COR-L47 (cell line): ENCODE results near the gene HDLBP.

ENCODE experiments used
- DNase-seq: peaks from one replicate; lab custom pipeline; 2025; lab: John Stamatoyannopoulos, UW

The HDLBP gene

DNA sequence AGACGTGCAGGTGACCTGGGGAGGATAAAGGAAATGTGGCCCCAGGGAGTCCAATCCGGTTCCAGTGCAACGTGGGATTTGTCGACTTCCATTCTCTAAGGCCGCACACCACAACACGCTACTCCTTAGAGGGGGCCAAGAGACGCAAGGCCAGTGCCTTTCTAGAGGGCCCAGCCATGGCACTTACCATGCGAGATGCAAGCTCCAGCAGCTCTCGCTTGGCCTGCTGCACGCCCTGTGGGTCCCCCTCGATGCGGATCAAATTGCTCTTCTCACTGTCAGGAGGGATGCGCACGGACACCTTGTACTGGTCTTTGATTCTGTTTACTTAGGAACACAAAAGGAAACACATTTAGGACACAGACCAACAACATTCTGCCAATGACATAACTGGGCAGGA lies 65.8 kb downstream of the HDLBP start:
- no peak for DNase-seq

DNA sequence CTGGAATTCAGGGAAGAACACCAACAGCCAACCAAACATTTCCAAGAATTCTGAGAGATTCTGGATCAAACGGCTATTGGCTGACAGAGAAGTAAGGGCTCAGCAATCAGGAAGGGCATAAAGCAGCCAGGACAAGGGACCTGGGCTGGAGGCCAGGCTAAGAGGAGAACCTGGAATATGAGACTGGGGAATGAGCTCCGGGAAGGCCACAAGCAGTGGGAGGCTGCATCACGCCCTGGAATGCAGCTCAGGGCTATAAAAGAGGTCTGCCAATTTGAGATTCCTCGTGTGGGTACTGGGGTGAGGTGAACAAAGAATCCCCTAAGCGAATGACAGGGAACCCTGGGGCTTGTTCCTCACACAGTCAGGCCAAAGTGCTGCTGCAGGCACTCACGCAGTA lies 66.6 kb downstream of the HDLBP start:
- no peak for DNase-seq

DNA sequence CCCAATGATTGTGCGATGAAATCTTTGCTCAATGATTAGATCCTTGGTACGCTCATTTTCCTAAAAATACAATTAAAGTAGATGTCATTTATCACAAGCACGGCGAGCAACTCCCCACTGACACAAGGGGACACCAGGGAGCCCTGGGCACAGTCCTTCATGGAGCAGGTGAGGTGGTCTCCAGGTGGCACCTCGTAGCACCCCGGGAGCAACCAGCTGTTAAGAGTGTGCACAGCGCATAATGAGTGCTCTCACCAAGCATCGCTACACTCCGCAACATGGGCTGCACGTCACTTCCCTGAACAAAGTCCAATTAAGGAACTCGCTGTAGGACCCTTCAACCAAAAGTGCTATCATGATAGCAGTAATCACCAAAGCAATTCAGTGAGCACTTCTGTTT lies 67.2 kb downstream of the HDLBP start:
- no peak for DNase-seq

DNA sequence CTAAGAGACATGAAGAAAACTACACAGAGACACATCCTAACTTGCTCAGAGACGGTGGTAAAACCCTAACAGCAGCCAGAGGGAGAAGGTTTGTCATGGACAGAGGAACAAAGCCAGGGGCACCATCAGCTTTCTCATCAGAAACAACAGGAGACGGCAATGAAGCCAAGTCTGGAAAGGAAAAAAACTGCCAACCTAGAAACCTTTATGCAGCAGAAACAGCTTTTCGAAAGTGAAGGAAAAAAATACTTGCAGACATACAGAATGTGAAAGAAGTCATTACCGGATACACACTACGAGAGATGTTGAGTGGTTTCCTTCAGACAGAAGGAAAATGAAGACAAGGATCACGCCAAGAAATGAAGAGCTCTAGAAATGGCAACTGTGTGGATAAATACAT lies 71.1 kb downstream of the HDLBP start:
- DNase-seq = no peak

DNA sequence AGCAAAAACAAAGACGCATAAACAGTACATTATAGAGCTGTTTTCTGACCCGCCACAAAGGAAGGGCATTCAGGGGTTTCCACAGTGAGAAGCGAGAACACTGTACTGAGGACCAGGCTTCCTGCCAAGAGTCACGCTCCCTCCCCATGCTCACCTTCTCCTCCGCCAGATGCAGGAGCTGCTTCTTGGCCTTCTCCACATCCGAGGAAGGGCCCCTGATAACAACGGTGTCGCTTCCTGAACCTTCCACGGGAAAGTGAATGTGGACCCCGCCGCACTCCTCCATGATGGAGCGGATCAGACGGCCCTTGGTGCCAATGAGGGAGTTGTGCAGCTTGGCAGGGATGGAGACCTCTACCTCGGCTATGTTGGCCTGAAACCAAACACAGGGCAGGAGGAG lies 73.2 kb downstream of the HDLBP start:
- no peak for DNase-seq

DNA sequence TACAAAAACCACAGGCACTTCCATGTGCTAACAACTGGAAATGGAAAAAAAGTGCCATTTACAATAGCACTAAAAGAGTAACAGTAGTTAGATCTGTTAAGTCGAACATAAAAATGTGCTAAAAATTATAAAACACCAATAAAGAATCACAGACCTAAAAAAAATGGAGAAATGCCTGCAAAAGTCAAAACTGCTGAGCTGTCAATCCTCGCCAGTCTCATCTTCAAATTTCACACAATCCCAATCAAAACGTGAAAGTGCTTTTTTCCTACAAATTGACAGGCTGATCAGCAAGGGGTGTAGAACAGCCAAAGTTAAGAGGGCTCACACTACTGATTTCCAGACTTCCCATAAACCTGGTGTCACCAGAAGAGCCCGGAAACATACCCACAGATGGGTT lies 73.8 kb downstream of the HDLBP start:
- no peak for DNase-seq

DNA sequence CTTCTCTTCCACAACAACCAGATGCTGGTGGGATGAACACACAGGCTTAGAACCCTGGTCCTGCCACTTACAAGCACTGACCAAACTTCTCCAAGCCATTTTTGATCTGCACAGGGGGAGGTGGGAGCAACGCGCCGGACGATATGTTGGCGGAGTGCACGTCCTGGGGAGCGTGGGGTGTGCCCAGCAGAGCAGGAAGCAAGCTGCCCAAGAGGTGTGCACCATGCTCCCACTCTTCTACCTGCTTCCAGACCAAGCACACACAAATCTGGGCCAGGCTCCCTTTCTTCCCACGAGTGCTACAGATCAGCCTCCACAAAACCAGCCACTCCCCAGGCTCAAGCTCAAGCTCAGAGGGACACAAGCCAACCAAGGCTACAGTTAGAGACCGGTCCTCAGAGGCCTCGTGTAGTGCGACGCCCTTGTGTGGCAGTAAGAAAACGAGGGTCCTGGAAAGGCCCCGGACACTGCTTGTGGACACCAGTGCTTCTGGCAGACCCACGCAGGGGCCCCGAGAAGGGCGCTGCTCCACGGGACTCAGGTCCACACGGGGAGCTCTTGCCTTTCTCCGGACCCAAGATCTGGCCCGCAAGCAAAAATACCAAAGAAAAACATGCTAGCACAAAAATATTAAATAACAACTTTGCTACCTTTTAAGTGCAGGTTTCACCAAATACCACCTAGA lies 75.0 kb downstream of the HDLBP start:
- DNase-seq = no peak

DNA sequence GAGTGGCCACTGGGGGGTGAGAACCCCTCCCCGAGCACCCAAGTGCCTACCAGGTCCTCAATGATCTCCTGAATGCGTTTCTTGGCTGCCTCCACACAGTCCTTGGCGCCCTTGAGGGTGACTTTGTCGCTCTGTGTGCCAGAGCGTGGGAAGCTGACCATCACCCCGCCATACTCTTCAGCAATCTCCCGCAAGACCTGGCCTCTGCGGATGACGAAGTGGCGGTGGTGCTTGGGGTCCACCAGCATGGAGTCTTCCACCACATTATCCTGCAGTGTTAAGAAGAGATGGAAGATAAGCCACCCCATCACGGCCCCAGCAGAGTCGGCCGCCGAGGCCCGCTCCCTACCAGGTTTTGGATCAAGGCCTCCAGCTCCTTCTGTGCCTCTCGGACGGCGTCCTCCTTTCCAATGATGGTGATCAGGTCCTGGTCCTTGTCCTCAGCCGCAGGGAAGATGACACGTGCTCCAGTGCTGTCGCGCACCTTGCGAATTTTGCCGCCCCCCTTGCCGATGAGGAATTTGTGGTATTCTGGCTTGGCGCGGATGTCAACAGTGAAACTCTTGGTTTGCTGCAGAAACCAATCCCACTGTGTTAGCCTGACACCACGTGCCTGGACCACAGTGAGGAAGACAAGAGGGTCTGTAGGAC lies 75.8 kb downstream of the HDLBP start:
- DNase-seq = no peak

DNA sequence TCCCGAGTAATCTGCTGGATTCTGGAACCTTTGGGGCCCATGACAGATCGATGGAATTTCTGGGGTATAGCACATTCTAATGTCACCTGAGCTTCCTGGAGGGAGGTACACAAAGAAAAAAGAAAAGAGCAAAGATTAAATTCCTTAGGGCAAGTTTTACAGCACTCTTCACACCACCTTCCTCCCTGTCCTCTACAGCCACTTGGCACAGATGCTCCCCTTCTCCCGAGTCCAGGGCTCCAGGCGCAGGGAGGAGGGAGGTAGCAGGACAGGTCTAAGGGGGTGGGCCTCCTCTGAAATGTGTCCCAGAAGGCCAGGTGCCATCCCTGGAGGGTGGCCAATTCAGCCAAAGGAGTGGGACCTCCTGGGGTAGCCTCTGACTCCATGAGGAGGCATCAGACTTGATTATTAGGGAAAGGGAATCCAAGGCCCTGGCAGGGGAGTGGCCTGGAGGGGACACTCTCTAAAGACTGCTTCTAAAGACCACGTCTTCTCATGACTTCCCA lies 76.7 kb downstream of the HDLBP start:
- no peak for DNase-seq

DNA sequence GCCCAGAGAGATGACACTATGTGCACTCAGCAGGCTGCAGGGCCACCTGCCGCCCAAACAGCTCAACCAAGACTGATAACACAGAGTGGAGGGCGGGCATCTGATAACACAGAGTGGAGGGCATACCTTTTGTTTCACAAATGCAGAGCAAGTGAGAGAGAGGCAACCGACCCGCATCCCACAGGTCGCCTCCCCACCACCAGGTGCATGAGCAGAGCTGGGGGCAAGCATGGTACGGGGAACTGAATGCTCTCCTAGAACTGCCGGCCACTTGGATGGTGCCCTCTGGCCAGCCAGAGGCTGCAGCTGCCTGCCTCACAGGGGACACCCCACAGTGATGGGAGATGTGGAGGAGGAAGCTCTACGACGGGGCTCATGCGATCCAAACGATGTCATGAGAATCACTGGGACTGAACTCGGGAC lies 77.5 kb downstream of the HDLBP start:
- DNase-seq = no peak

DNA sequence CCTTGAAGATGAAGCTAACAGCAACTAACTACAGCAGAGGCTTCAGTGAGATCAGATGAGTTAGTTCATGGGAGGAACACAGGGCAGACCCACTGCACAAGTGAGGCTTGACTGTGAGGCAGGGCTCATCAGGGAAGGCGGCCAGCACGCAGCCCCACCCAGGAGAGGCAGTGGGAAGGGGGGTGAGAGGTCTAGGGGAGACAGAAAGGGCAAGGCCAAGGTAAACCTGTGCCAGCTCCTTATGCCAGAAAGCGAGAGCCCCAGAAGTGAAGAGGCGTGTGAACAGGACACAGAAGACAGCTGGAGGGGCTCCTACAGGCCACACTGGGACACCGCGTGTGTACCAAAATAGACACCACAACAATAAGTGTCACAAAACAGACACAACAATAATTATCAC lies 78.4 kb downstream of the HDLBP start:
- no peak for DNase-seq

DNA sequence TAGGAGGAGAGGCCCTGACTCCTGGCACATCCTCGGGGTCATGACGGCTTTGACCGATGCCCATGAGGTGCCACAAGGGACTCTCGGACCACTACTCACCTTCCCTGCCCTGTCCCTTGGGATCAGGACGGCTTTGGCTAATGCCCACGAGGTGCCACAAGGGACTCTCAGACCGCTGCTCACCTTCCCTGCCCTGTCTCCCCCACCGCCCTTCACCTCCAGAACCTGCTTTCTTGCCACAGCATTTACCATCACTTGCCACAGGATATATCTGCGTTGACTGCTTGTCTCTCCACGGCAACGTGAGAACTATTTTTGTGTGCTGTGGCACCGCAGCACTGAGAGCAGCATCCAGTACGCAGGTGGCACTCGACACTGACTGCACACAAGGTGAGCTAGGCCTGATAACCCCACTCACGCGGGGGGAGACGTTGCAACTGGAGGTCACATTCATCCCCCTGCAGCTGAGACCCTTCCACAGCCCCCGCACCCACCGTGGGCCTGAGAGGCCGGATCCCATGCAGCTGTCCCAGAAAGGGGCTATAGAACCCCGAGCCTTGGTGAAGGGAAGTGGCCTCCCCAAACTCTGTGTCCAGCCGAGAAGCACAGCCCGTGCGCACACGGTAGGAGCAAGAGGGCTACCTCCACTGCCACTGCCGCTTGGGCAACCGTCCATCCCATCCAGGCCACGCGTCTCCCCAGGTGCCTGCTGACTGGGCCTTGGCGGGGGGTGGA lies 79.4 kb downstream of the HDLBP start:
- DNase-seq = no peak

DNA sequence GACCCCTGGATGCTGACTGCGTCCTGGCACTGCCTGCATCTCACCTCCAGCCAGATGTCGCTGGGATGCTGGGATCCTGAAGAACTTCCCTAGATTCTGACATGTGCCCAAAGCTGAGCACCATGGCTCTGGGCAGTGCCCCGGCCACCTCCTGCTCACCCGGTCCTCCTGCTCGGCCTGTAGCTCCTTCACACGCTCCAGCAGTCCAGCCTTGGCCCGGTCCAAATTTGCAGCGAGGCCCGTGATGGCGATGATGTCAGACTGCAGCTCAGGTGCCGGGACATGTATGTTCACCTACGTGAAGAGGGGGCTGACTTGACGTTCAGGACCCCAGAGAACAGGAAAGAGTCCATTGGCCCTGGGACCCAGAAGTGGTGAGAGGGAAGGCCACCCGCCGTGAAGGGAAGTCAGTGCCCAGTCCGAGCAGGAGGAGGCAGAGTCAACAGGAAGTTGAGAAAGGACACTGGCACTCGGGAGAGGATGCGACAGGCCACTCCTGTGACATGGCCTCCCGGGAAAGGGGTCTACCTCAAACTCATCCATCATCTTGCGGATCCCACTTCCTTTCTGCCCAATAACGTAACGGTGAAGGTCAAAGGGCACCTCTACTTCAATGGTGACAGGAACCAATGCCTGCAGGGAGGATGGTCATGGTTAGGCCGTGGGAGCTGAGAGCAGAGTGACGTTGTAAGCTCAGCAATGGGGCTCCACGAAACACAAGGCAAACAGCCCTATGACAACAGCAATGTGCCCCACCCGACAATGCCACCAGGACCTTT lies 80.3 kb downstream of the HDLBP start:
- DNase-seq = no peak

DNA sequence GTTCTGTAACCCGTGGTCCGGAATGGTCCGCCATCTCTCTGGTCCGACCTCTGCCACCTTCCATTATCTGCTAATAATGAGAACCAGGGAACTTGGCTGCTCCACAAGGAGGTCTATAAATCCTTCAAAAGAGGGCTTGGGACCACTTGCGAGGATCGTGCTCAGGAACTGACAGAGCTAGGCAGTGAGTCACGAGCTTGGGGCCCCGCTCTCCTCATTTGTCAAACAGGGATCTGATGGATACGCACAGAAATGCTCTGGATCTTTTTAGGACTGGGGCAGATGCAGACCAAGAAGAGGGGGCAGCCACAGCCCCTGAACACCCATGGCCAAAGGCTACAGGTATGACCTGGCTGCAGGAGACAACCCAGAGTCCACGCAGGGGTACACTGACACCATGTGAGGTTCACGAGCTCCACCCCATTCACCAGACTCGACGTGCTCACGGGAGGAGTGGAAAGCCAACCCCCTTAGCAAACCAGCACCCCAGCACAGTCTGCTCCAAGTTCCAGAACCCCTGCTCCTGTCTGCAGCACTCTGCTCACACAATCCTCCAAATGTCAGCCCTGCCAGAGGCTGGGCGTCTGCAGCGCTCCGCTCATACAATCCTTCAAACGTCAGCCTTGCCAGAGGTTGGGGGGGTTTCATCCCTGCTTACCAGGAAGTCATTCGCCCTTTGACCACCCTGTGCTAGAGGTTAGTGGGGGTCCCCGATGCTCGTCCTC lies 81.2 kb downstream of the HDLBP start:
- no peak for DNase-seq

DNA sequence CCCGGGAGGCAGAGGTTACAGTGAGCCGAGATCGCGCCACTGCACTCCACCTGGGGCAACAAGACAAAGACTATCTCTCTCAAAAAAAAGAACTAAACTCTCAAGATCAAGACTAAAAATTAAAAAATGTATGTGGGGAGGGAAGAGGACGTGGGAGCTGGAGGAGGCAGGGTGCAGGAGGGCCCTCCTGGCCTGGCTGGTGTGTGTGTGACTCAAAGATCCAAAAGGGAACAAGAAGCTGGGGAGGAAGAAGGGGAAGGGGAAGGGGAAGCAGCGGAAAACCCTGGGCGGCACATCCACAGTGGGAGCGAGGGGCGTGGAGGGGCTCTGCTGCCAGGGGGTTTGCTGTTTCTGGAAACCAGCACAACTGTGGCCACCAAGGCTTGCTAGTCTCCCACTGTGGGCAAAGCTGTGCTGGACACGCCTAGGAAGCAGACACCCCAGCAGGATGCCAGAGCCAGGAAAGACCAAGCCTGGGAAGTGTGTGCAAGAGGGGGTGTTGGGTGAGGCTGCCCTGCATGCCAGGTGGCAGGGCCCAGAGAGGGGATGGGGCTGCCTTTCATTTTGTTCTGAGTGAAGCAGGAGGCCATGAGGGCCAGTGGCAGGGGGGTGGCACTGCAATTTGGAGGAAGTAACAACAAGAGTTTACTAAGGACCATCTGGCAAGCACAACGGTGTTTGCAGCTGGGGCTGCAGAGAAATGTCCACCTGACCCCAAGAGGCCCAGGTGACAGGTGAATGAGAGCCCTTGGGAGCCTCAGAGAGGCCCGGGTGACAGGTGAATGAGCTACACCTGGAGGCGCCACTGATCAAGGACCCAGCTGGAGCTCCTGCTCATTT lies 82.5 kb downstream of the HDLBP start:
- DNase-seq = no peak

DNA sequence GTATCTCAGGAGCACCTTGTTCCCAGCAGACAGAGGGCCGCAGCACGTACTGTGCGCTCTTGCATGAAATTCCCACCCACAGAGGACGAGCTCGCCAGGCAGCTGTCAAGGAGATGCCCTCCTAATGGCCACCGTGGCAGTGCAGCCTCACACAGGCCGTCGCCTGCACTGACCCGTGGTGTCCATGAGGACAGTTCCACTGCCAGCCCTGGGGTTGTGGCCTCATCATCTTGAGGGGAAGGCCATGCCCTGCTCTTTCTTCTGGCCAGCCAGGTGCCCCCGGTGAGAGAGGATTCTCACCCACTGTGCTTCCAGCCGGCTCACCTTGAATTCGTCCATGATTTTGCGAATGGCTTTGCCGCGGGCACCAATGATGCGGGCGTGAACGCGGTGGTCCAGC lies 85.0 kb downstream of the HDLBP start:
- DNase-seq = no peak

DNA sequence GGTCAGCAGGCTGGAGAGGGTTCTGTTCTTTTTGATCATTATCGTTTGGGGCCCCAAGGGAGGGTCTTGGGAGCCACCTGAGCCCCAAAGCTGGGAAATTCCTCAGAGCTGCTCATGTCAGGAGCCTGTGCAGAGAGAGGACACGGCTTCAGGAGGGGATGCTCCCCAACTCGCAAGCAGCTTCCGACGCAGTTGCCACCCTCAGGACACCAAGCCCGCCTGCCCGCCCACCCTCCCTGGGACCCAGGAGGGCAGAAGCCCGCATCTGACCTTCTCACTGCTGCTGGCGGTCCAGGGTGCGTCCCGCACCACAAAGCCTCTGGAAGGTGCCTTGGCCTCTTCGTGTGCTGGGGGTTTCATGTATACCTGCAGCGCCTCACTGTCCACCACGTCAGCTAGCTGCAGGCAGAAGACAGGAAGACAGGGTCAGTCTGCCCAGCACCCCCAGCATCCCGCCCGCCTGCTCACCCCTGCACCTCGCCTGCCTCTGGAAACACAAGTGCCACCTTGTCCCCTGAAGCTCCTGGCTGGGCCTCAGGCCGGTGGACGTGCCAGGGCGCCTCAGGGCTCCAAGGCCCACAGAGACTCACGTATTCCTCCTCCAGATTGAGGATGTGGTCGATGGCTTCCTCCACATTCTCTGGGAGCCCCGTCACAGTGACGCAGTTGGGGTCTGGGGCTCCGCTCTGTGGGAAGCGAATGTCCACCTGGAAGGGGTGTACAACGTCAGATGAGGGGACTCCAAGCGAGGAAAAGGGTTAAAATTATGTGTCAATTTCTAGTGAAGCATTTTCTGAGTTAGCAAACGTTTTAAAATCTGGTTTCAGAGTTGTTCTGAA lies 85.7 kb downstream of the HDLBP start:
- no peak for DNase-seq

DNA sequence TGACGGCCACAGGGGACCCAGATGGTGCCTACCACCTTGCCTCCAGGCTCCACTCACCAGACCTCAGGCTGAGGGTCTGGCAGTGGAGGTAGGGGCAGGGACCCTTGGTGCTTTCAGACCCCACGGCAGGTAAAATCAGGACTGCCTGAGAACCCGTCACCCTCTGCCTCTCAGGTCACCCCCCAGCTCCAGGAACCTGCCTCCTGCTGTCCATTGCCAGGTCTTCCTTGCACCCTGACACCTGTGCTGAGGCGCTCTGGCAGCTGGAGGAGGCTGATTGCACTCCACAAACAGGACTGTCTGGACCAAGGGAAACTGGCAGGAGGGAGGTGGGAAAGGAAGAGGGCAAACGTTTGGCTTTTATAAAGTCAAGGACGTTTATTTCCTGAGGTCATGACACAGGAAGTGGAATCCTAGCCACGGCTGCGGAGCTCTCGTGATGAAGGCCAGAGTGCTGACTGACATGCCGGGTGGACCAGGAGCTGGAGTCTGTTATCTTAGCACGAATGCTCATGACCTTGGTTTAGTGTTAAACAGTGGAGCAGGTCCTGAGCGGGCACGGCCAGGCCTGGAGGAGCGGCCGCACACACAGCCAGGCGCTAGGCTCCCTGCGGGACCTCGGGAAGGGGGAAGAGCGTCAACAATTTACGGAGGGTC lies 86.5 kb downstream of the HDLBP start:
- no peak for DNase-seq
